Measurements from ENCODE around the gene OAS1.
A peak's percentile ranks its signal among the peaks of the same experiment; 100 is the strongest.
"Not testable (repeated sequence)": the region's sequence is repeated elsewhere in the genome, so short reads cannot be mapped to it uniquely, and the experiment has no call there.

The OAS1 gene

GRCh38 chr12:112900298-112901145 lies 6.2 kb upstream of the OAS1 start:
- peak; percentile 75 for DNase-seq

GRCh38 chr12:112901271-112901670 lies 5.5 kb upstream of the OAS1 start:
- DNase-seq, result no peak

GRCh38 chr12:112904571-112904970 lies 2.2 kb upstream of the OAS1 start:
- DNase-seq, result no peak

- no peak for DNase-seq
These were observed 1.2 kb upstream of the OAS1 start for GRCh38 chr12:112905451-112906089.

GRCh38 chr12:112907415-112908157 lies 824 bp downstream of the OAS1 start:
- DNase-seq, result peak; percentile 29

- DNase-seq, result no peak
These were observed 1.8 kb downstream of the OAS1 start for GRCh38 chr12:112908548-112908947.

- no peak for DNase-seq
These were observed 2.9 kb downstream of the OAS1 start for GRCh38 chr12:112909693-112910092.

GRCh38 chr12:112913038-112913688 lies 6.4 kb downstream of the OAS1 start:
- no peak for DNase-seq

GRCh38 chr12:112913888-112914287 lies 7.1 kb downstream of the OAS1 start:
- not testable (repeated sequence) for DNase-seq

- no peak for DNase-seq
These were observed 9.5 kb downstream of the OAS1 start for GRCh38 chr12:112916270-112916669.

- no peak for DNase-seq
These were observed 12.4 kb downstream of the OAS1 start for GRCh38 chr12:112919121-112919520.

- no peak for DNase-seq
These were observed 18.2 kb downstream of the OAS1 start for GRCh38 chr12:112924986-112925385.

- not testable (repeated sequence) for DNase-seq
These were observed 19.8 kb downstream of the OAS1 start for GRCh38 chr12:112926416-112927033.

- no peak for DNase-seq
These were observed 20.7 kb downstream of the OAS1 start for GRCh38 chr12:112927475-112927874.

GRCh38 chr12:112927925-112928324 lies 21.2 kb downstream of the OAS1 start:
- DNase-seq, result no peak

GRCh38 chr12:112928978-112929377 lies 22.2 kb downstream of the OAS1 start:
- peak; percentile 8 for DNase-seq

- DNase-seq, result no peak
These were observed 23.0 kb downstream of the OAS1 start for GRCh38 chr12:112929715-112930114.

- DNase-seq, result no peak
These were observed 23.6 kb downstream of the OAS1 start for GRCh38 chr12:112930350-112930749.

- DNase-seq, result no peak
These were observed 25.8 kb downstream of the OAS1 start for GRCh38 chr12:112932485-112933128.

GRCh38 chr12:112933129-112933505 lies 26.4 kb downstream of the OAS1 start:
- no peak for DNase-seq

GRCh38 chr12:112936264-112936663 lies 29.5 kb downstream of the OAS1 start:
- DNase-seq, result no peak

GRCh38 chr12:112936927-112937326 lies 30.2 kb downstream of the OAS1 start:
- peak; percentile 11 for DNase-seq

All from OCI-M1 (cell line).